Mesendoderm (in vitro differentiated cells): ENCODE measurements around the gene SLFN5.

Experiments used
- DNase-seq: peaks from one replicate; pipeline ENCODE4 v3.0.0; 2013
- H2AK5ac ChIP-seq: 2 replicates; pipeline ENCODE4 v1.6.1; 2013; ENCODE audit warnings: low read length, inconsistent platforms
- H2BK120ac ChIP-seq: 2 replicates; pipeline ENCODE4 v1.6.1; 2013; ENCODE audit warnings: low read depth, mild to moderate bottlenecking, low read length, moderate library complexity, mixed read lengths
- H2BK15ac ChIP-seq: replicated peaks from 2 replicates; pipeline ENCODE4 v1.6.1; 2013; ENCODE audit warnings: low read depth, mild to moderate bottlenecking, moderate library complexity
- H2BK5ac ChIP-seq: 2 replicates; pipeline ENCODE4 v1.6.1; 2013; ENCODE audit warnings: low read length, inconsistent platforms
- H3K18ac ChIP-seq: 2 replicates; pipeline ENCODE4 v1.6.1; 2013; ENCODE audit warnings: mild to moderate bottlenecking, low read length, mixed read lengths
- H3K23ac ChIP-seq: one replicate; pipeline ENCODE4 v1.6.1; 2013; ENCODE audit warnings: low read length
- H3K27ac ChIP-seq: 2 replicates; pipeline ENCODE4 v1.5.1; 2013; ENCODE audit warnings: low read depth, mild to moderate bottlenecking, inconsistent platforms, low read length, moderate library complexity
- H3K27me3 ChIP-seq: 2 replicates; pipeline ENCODE4 v1.6.1; 2013; ENCODE audit warnings: low read length, control low read depth, mild to moderate bottlenecking, inconsistent platforms; ENCODE audit not compliant: insufficient read depth, poor library complexity
- H3K36me3 ChIP-seq: 2 replicates; pipeline ENCODE4 v1.6.1; 2013; ENCODE audit warnings: low read length, inconsistent platforms; ENCODE audit not compliant: control insufficient read depth, insufficient read depth
- H3K4ac ChIP-seq: one replicate; pipeline ENCODE4 v1.6.1; 2013; ENCODE audit warnings: low read depth, mild to moderate bottlenecking, low read length, moderate library complexity
- H3K4me1 ChIP-seq: 2 replicates; pipeline ENCODE4 v1.6.1; 2013; ENCODE audit warnings: low read depth, low read length, inconsistent platforms; ENCODE audit not compliant: control insufficient read depth
- H3K4me2 ChIP-seq: 2 replicates; pipeline ENCODE4 v1.6.1; 2013; ENCODE audit warnings: low read length
- H3K4me3 ChIP-seq: 2 replicates; pipeline ENCODE4 v1.5.1; 2013; ENCODE audit warnings: mild to moderate bottlenecking, low read length
- H3K56ac ChIP-seq: one replicate; pipeline ENCODE4 v1.6.1; 2013; ENCODE audit warnings: low read length
- H3K79me1 ChIP-seq: 2 replicates; pipeline ENCODE4 v1.6.1; 2013; ENCODE audit warnings: low read length, inconsistent platforms
- H3K79me2 ChIP-seq: 2 replicates; pipeline ENCODE4 v1.6.1; 2013; ENCODE audit warnings: mild to moderate bottlenecking, low read length; ENCODE audit not compliant: control insufficient read depth, insufficient read depth
- H3K9ac ChIP-seq: 2 replicates; pipeline ENCODE4 v1.6.1; 2013; ENCODE audit warnings: low read length, inconsistent platforms
- H4K5ac ChIP-seq: one replicate; pipeline ENCODE4 v1.6.1; 2013; ENCODE audit warnings: low read length
- H4K8ac ChIP-seq: one replicate; pipeline ENCODE4 v1.6.1; 2013; ENCODE audit warnings: low read depth, mild to moderate bottlenecking, control low read depth, low read length, moderate library complexity
- WGBS: extraction: QIAGEN DNeasy Blood & Tissue Kit; methylation state at CpG from one replicate; pipeline ENCODE4 v1.1.7; 2013; ENCODE audit warnings: low lambda C conversion rate, missing lambda C conversion rate; ENCODE audit not compliant: insufficient coverage; ENCODE audit errors: extremely low coverage; 5-methylcytosine and 5-hydroxymethylcytosine counted together

The SLFN5 gene

DNA sequence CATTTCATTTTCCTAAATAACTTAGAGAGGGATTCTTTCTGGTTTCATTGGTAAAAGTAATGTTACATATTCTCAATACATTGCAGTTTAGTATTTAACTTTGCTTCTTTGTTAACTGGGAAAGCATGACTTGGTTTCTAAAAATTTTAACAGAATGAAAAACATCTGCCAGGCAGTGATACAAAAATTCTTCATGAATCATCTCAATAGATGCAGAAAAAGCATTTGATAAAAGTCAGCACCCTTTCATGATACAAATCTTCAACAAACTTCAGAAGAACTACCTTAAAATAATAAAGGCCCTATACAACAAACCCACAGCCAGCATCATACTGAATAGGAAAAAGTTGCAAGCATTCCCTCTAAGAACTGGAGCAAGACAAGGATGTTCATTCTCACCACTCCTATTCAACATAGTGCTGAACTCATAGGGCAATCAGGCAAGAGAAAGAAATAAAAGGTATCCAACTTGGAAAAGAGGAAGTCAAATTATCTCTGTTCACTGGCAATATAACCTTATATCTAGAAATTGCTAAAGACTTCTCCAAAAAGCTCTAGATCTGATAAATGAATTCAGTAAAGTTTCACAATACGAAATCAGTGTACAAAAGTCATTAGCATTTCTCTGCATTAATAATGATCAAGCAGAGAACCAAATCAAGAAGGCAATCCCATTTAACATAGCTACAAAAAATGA, 50.4 kb downstream of the SLFN5 start:
- Histone ChIP-seq H3K79me1 (no peaks in the 10 kb centered on the region), H2AK5ac (no peak overlapping the region), H3K23ac (no peak overlapping the region), H3K4me1 (no peaks in the 10 kb centered on the region), H3K79me2 (no peaks in the 10 kb centered on the region), H4K5ac (no peak overlapping the region), H3K56ac (no peak overlapping the region), H2BK120ac (no peak overlapping the region), H4K8ac (no peak overlapping the region), H3K4ac (no peak overlapping the region), H3K4me2 (no peak overlapping the region), H2BK5ac (no peak overlapping the region), H3K27ac (no peak overlapping the region), H3K4me3 (no peak overlapping the region), H3K9ac (no peak overlapping the region), H3K36me3 (no peaks in the 10 kb centered on the region), H3K18ac (no peak overlapping the region), H2BK15ac (no peak overlapping the region), H3K27me3 (no peaks in the 10 kb centered on the region)
- no CpG with 5 or more reads among the region's 1 CpG for WGBS
- no peak for DNase-seq

DNA sequence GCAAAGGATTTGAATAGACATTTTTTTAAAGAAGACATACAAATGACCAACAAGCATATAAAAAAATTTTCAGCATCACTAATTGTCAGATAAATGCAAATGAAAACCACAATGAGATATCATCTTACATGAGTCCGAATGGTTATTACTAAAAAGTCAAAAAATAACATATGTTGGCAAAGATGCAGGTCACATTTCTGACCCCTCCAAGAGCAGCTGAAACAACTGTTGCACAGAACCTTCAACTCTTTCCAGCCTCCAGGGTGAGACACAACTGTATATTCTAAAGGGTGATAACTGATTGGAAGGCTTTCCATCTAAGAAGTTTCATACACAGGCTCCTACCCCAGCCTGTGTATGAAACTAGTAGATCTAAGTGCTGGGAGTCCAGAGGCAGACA, 51.9 kb downstream of the SLFN5 start:
- Histone ChIP-seq H4K8ac (no peak overlapping the region), H3K4me3 (no peak overlapping the region), H2AK5ac (no peak overlapping the region), H3K79me1 (no peaks in the 10 kb centered on the region), H2BK120ac (no peak overlapping the region), H3K18ac (no peak overlapping the region), H3K4me1 (no peaks in the 10 kb centered on the region), H3K4me2 (no peak overlapping the region), H2BK15ac (no peak overlapping the region), H3K27ac (no peak overlapping the region), H3K27me3 (no peaks in the 10 kb centered on the region), H3K56ac (no peak overlapping the region), H3K23ac (no peak overlapping the region), H2BK5ac (no peak overlapping the region), H3K9ac (no peak overlapping the region), H3K4ac (no peak overlapping the region), H3K79me2 (no peaks in the 10 kb centered on the region), H3K36me3 (no peaks in the 10 kb centered on the region), H4K5ac (no peak overlapping the region)
- WGBS: no CpG with 5 or more reads among the region's 1 CpG
- DNase-seq: no peak

DNA sequence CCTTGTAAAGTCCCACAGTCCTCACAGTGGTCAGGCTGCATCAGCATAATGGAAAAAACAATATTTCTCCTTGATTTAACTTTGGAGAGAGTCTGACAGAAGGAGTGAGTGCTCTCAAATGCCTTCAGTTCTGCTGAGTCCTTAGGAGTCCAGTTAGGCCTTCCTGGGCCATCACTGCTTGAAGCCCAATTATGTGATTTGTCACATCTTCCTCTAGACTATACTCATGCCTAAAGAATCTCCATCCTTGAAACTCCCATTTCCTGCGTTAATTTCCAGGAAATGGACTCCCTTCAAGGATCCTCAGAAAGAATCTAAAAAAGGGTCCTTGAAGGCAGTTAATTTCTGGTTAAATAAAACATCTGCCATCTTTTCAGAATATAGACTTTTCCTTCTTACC, 52.8 kb downstream of the SLFN5 start:
- WGBS: no CpG with 5 or more reads among the region's 1 CpG

DNA sequence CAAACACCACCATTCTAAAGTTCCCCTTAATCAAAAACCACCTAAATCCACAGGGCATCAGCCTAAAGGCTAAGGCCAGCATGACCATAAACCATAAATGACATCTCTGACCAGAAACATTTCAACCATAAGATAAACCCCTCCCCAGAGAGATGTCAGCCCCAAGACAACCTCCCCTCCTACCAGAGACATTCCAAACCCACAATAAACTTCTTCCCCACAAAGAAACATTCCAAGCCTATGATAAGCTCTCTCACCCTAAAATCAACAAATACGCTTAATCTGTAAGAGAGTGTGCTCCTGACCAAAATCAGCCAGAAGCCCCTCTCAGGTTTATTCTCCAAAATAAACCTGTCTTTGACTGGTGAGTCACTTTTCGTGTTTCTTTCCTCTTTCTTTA, 54.8 kb downstream of the SLFN5 start:
- no peak overlapping the region for H3K23ac ChIP-seq
- H3K4me3 ChIP-seq: no peak overlapping the region
- H3K27ac ChIP-seq: no peak overlapping the region
- H3K4me1 ChIP-seq: no peaks in the 10 kb centered on the region
- no peaks in the 10 kb centered on the region for H3K79me1 ChIP-seq
- no CpG with 5 or more reads among the region's 2 CpGs for WGBS
- no peak overlapping the region for H2BK120ac ChIP-seq
- no peak overlapping the region for H3K56ac ChIP-seq
- no peak for DNase-seq
- no peak overlapping the region for H3K9ac ChIP-seq
- no peak overlapping the region for H2BK15ac ChIP-seq
- no peak overlapping the region for H4K8ac ChIP-seq
- H3K27me3 ChIP-seq: no peaks in the 10 kb centered on the region
- no peaks in the 10 kb centered on the region for H3K79me2 ChIP-seq
- H2AK5ac ChIP-seq: no peak overlapping the region
- H3K36me3 ChIP-seq: no peaks in the 10 kb centered on the region
- H3K4ac ChIP-seq: no peak overlapping the region
- no peak overlapping the region for H2BK5ac ChIP-seq
- H4K5ac ChIP-seq: no peak overlapping the region
- H3K18ac ChIP-seq: no peak overlapping the region
- H3K4me2 ChIP-seq: no peak overlapping the region

More for the DNA sequence above, 52.8 kb downstream of the SLFN5 start:
- H3K27ac ChIP-seq: no peak overlapping the region
- DNase-seq: no peak
- H2AK5ac ChIP-seq: no peak overlapping the region
- no peak overlapping the region for H3K4ac ChIP-seq
- no peak overlapping the region for H3K56ac ChIP-seq
- H2BK120ac ChIP-seq: no peak overlapping the region
- no peak overlapping the region for H2BK5ac ChIP-seq
- no peaks in the 10 kb centered on the region for H3K79me1 ChIP-seq
- H3K23ac ChIP-seq: no peak overlapping the region
- no peak overlapping the region for H2BK15ac ChIP-seq
- H4K8ac ChIP-seq: no peak overlapping the region
- H3K18ac ChIP-seq: no peak overlapping the region
- H3K79me2 ChIP-seq: no peaks in the 10 kb centered on the region
- no peaks in the 10 kb centered on the region for H3K36me3 ChIP-seq
- no peak overlapping the region for H3K4me3 ChIP-seq
- H3K4me1 ChIP-seq: no peaks in the 10 kb centered on the region
- H3K9ac ChIP-seq: no peak overlapping the region
- H3K4me2 ChIP-seq: no peak overlapping the region
- no peaks in the 10 kb centered on the region for H3K27me3 ChIP-seq
- no peak overlapping the region for H4K5ac ChIP-seq

DNA sequence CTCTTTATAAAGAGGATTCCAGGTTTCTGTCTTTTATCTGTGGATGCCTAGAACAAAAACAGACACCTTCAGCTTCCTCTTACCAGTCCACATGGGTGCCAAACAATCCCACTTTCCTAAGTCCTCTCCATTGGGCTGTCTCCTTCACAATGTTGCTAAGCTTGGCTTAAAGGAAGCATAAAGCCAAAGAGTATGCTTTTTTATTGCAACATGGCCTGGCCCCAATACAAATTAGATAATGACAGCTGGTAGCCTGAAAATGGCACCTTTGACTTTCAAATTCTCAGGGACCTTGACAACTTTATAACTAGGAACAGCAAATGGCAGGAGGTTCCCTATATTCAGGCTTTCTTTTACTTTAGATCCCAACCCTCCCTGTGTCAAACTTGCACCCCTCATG, 55.8 kb downstream of the SLFN5 start:
- Histone ChIP-seq H2BK5ac (no peak overlapping the region), H2BK120ac (no peak overlapping the region), H3K79me1 (no peaks in the 10 kb centered on the region), H3K56ac (no peak overlapping the region), H3K79me2 (no peaks in the 10 kb centered on the region), H3K4me2 (no peak overlapping the region), H3K27ac (no peak overlapping the region), H3K36me3 (no peaks in the 10 kb centered on the region), H3K9ac (no peak overlapping the region), H2AK5ac (no peak overlapping the region), H3K4ac (no peak overlapping the region), H3K27me3 (no peaks in the 10 kb centered on the region), H3K18ac (no peak overlapping the region), H2BK15ac (no peak overlapping the region), H4K8ac (no peak overlapping the region), H3K4me3 (no peak overlapping the region), H4K5ac (no peak overlapping the region), H3K4me1 (no peaks in the 10 kb centered on the region), H3K23ac (no peak overlapping the region)
- no peak for DNase-seq

DNA sequence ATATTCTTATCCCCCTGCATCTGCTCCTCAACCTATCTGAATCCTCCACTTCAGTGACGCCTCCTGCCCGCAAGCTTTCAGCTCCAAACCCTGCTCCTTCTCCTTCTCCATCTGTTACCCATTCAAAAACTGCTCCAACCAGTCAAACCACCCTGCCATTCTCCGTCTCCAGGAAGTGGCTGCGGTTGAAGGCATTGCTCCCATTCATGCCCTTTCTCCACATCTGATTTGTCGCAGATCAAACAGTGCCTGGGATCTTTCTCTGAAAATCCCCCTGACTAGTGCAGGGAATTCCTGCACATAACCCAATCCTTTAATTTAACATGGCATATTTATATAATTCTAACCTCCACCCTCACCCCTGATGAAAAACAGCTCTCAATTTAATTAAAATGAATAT, 56.3 kb downstream of the SLFN5 start:
- H2BK15ac ChIP-seq: no peak overlapping the region
- H3K23ac ChIP-seq: no peak overlapping the region
- H4K8ac ChIP-seq: no peak overlapping the region
- no peaks in the 10 kb centered on the region for H3K79me1 ChIP-seq
- no peak overlapping the region for H3K18ac ChIP-seq
- no peaks in the 10 kb centered on the region for H3K79me2 ChIP-seq
- H3K36me3 ChIP-seq: no peaks in the 10 kb centered on the region
- H3K9ac ChIP-seq: no peak overlapping the region
- no CpG with 5 or more reads among the region's 5 CpGs for WGBS
- H3K27ac ChIP-seq: no peak overlapping the region
- no peak overlapping the region for H3K56ac ChIP-seq
- H3K4me2 ChIP-seq: no peak overlapping the region
- no peak overlapping the region for H4K5ac ChIP-seq
- no peak for DNase-seq
- H2BK5ac ChIP-seq: no peak overlapping the region
- no peak overlapping the region for H3K4ac ChIP-seq
- no peak overlapping the region for H3K4me3 ChIP-seq
- H2AK5ac ChIP-seq: no peak overlapping the region
- no peaks in the 10 kb centered on the region for H3K27me3 ChIP-seq
- no peak overlapping the region for H2BK120ac ChIP-seq
- H3K4me1 ChIP-seq: no peaks in the 10 kb centered on the region
